HG03280 (cell line): ENCODE data around the gene CYTL1.
"Not testable (repeated sequence)": the region's sequence is repeated elsewhere in the genome, so short reads cannot be mapped to it uniquely, and the experiment has no call there.

ENCODE experiments used
- ATAC-seq: cut with Tn5 transposase; IDR thresholded peaks from one replicate; pipeline ENCODE4 v1.9.1; 2021; ENCODE audit warnings: mild to moderate bottlenecking, moderate library complexity; ENCODE audit not compliant: unreplicated experiment

Gene CYTL1

GRCh38 chr4:5034206-5034605, 14.9 kb upstream of the CYTL1 start:
- no peak for ATAC-seq

GRCh38 chr4:5033281-5033841, 14.1 kb upstream of the CYTL1 start:
- no peak for ATAC-seq

GRCh38 chr4:5032813-5033212, 13.6 kb upstream of the CYTL1 start:
- no peak for ATAC-seq

- ATAC-seq, result no peak
Measured at GRCh38 chr4:5030927-5031326, 11.7 kb upstream of the CYTL1 start.

- no peak for ATAC-seq
Measured at GRCh38 chr4:5030221-5030620, 11.0 kb upstream of the CYTL1 start.

- ATAC-seq, result no peak
Measured at GRCh38 chr4:5029447-5029846, 10.2 kb upstream of the CYTL1 start.

- no peak for ATAC-seq
Measured at GRCh38 chr4:5028480-5028879, 9.2 kb upstream of the CYTL1 start.

DNA sequence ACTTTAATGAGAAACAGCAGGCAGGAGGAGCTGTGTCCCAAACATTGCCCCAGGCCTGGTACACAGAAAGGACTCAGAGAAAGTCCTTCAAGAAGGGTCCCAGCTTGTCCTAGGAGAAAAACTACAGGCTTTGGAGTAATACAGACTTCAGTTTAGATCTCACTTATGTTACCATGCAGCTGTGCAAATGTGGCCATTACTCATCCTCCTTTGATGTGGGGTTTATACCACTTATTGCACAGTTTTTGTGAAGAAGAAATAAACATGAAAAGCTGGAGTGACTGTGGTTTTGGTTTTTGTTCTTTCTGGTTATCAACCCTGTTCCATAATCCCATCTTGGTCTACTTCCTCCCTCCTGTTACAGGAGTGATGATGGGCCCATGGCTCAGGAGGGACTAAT, 8.1 kb upstream of the CYTL1 start:
- no peak for ATAC-seq

DNA sequence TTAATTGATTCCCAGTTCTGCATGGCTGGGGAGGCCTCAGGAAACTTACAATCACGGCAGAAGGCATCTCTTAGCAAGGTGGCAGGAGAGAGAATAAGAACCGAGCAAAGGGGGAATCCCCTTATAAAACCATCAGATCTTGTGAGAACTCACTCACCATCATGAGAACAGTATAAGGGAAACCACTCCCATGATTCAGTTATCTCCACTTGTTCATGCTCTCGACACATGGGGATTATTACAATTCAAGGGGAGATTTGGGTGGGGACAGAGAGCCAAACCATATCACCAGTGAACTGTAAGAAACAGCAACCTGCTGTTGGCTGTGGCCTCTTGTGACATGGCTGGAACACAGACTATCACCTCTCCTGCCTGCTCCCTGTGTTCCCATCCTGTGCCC, 7.1 kb upstream of the CYTL1 start:
- ATAC-seq, result no peak

GRCh38 chr4:5024673-5025072, 5.4 kb upstream of the CYTL1 start:
- ATAC-seq, result no peak

DNA sequence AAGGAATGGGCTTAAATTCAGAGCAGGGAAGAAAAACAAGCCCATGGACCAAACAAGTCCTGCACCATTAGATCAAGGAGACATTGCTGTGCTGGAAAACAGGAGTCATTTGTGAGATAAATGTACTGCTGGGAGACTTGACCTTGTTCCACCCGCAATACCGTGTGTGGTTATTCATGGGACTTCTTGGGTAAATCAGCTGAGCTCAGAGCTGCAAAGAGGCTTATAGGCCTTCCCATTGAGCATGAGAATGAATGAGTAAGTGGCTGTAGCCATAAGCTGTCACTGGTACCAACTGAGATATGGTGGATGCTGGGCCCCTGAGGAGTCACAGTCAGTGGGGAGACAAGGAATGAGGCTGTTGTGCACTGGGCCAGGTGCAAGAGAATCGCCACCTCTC, 2.3 kb upstream of the CYTL1 start:
- ATAC-seq, result no peak

- ATAC-seq, result no peak
Measured at GRCh38 chr4:5020341-5020740, 1.1 kb upstream of the CYTL1 start.

DNA sequence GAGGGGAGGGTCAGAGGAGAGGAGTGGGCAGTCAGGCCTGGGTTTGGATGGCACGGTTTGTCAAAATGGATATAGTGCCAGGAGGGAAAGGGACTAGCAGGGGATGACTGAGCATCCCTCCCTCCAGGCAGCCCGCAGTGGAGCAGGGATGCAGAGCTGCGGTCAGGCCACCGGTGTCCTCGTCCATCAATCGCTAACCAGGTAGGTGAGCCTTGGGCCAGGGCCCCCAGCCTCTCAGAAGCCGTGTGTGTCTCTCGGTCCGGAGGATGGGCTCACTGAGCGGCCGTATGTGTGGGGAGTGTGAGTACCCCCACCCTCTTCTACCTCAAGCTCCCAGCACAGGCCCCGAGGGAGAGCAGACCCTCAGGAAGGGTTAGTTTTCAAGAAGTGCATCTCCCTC, 538 bp upstream of the CYTL1 start:
- no peak for ATAC-seq

- ATAC-seq, result no peak
Measured at GRCh38 chr4:5018603-5019002, 655 bp downstream of the CYTL1 start.

- no peak for ATAC-seq
Measured at GRCh38 chr4:5018096-5018495, 1.2 kb downstream of the CYTL1 start.

DNA sequence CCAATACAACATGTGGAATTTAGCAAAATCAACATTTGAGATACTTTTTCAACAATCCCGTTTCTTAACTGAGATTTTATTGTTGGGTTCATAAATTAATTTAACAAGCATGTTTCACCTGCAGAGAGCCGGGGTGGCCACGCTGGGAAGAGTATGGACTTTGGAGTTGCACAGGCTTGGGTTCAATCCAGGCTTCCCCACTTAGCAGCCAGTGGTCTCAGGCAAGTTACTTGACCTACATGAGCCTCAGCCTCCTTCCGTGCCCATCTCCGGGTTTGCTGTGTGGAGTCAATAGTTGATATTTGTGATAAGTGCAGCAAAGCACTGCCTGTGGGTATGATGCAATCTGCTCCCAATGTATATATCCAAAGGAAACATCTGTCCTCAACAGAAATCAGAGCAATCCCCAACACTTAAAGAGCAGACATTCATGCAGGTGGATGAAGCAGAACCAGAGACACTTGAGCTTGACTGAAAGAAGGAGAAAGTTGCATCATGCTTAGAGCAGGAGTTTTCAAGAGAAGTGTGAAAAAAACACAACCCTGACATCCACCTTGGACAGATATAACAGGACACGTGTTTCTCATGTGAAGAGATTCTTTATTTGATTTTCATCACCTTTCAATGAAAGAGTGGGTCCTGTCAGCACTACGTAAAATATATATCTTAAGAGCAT, 5.1 kb downstream of the CYTL1 start:
- ATAC-seq, result no peak

GRCh38 chr4:5012958-5013357, 6.3 kb downstream of the CYTL1 start:
- ATAC-seq, result no peak

GRCh38 chr4:5012244-5012898, 6.9 kb downstream of the CYTL1 start:
- no peak for ATAC-seq

DNA sequence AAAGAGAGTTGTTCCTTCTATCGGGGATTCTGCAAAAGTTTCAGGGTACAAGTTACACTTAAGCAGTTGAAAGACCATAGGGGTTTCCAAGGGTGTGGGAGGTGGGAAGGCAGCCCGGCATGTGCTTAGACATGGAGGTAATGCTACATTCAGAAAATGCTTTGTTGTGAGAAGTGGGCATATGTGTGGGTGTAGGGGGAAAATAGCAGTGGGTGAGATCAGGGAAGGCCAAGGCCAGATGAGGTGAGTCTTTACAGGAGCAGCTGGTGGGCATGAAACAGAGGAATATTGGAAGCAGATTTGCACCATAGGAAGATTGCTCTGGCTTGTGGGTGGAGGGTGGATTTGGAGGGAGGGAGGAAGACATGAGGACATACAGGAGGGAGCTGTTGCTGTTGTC, 8.3 kb downstream of the CYTL1 start:
- ATAC-seq, result no peak

GRCh38 chr4:5009796-5010195, 9.5 kb downstream of the CYTL1 start:
- no peak for ATAC-seq

GRCh38 chr4:5006932-5007331, 12.3 kb downstream of the CYTL1 start:
- ATAC-seq, result not testable (repeated sequence)

GRCh38 chr4:5004496-5004895, 14.8 kb downstream of the CYTL1 start:
- no peak for ATAC-seq

DNA sequence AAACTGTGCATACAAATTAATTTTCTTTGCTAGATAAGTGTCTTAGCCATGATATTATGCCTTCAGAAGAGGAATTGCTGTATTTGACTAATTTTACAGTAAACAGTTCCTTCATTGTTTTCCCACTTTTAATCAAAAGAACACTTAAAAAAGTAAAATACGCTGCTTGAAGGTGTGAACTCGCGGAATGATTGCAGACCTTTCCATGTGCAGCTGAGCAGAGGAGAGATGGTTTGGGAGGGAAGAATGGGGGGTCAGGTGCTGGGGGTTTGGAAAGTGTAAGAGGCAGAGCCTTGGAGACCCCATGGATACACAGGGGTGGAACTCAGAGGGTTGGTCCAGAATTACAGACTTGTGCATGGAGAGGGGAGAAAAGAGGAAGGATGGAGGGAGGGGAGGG, 15.3 kb downstream of the CYTL1 start:
- no peak for ATAC-seq
